Thoracic aorta (tissue), 2 donors: ENCODE measurements around the gene EVA1A. TPM values are rescaled to one million over a fixed set of nuclear protein-coding genes. Genes with fewer than 3 reads are reported as not detected.

ENCODE experiments used
- ATAC-seq: fragments of 150-250 bp; one replicate; pipeline ENCODE4 v1.8.0; 2017; ENCODE audit warnings: low read depth; ENCODE audit not compliant: insufficient number of reproducible peaks, low FRiP score
- DNase-seq: peaks from one replicate; pipeline ENCODE4 v3.0.0-alpha.2; 2020; ENCODE audit warnings: low spot score
- H3K27ac ChIP-seq, 2 donors: fragments of 200-600 bp; sonication (generic); 1 replicate in 1 of 2; 2 replicates in 1 of 2; pipeline ENCODE4 v1.5.1; 2016; ENCODE audit warnings: mild to moderate bottlenecking in 2 of 2, moderate library complexity in 2 of 2
- H3K27me3 ChIP-seq: fragments of 200-600 bp; sonication (generic); replicated peaks from 2 replicates; pipeline ENCODE4 v1.6.0; 2016; ENCODE audit warnings: mild to moderate bottlenecking; ENCODE audit not compliant: insufficient read depth
- H3K36me3 ChIP-seq: fragments of 200-600 bp; sonication (generic); one replicate; pipeline ENCODE4 v1.5.1; 2016
- H3K4me1 ChIP-seq, 2 donors: fragments of 200-600 bp; sonication (generic); 1 replicate in 1 of 2; 2 replicates in 1 of 2; pipeline versions ENCODE4 v1.5.1 to v1.6.0; 2016; ENCODE audit warnings: low read depth in 2 of 2, mild to moderate bottlenecking in 1 of 2; ENCODE audit not compliant: control insufficient read depth in 1 of 2
- H3K4me3 ChIP-seq: fragments of 200-600 bp; sonication (generic); 2 replicates; pipeline ENCODE4 v1.5.1; 2016; ENCODE audit warnings: mild to moderate bottlenecking
- H3K9me3 ChIP-seq: fragments of 200-600 bp; sonication (generic); 2 replicates; pipeline ENCODE4 v1.5.1; 2016
- CTCF ChIP-seq: fragments of 200-600 bp; sonication (generic); IDR thresholded peaks from one replicate; pipeline ENCODE4 v1.5.1; 2019; ENCODE audit warnings: antibody characterized with exemption
- total RNA-seq, 2 donors: library from RNA; depleted of rRNA; stranded (reverse); fragments of >200 nt; gene quantifications; one replicate each; pipeline versions ENCODE4 v1.1.0 to v1.2.3, GENCODE V29; 2016

Gene EVA1A
- total RNA-seq, 2 donors from 2014 or later, result 1.1 TPM; not detected in 1

- Histone ChIP-seq H3K9me3 (no peaks in the 10 kb centered on the region), H3K27me3 (no peaks in the 10 kb centered on the region), H3K4me3 (no peak overlapping the region), H3K36me3 (no peaks in the 10 kb centered on the region), H3K4me1 (no peaks in the 10 kb centered on the region), H3K27ac (no peak overlapping the region)
- TF ChIP-seq CTCF, result no peak
- DNase-seq (no peak), ATAC-seq (no peak)
These were observed 40.9 kb downstream of the EVA1A start for GRCh38 chr2:75519843-75520242.

- Histone ChIP-seq H3K27me3 (no peaks in the 10 kb centered on the region), H3K4me3 (no peak overlapping the region), H3K27ac (no peak overlapping the region), H3K9me3 (no peaks in the 10 kb centered on the region), H3K36me3 (no peaks in the 10 kb centered on the region), H3K4me1 (no peaks in the 10 kb centered on the region)
- TF ChIP-seq CTCF, result no peak
- ATAC-seq, result no peak
- no peak for DNase-seq
These were observed 41.9 kb downstream of the EVA1A start for GRCh38 chr2:75518638-75519465.

- Histone ChIP-seq H3K9me3 (no peaks in the 10 kb centered on the region), H3K36me3 (no peaks in the 10 kb centered on the region), H3K4me1 (no peaks in the 10 kb centered on the region), H3K27me3 (no peaks in the 10 kb centered on the region), H3K4me3 (no peak overlapping the region), H3K27ac (no peak overlapping the region)
- ATAC-seq (no peak), DNase-seq (no peak)
- TF ChIP-seq CTCF, result no peak
These were observed 43.0 kb downstream of the EVA1A start for GRCh38 chr2:75517547-75518230.

GRCh38 chr2:75516378-75517360 is 44.1 kb downstream of the EVA1A start:
- DNase-seq (no peak), ATAC-seq (no peak)
- Histone ChIP-seq H3K36me3 (no peaks in the 10 kb centered on the region), H3K9me3 (no peaks in the 10 kb centered on the region), H3K27ac (no peak overlapping the region), H3K4me1 (no peaks in the 10 kb centered on the region), H3K27me3 (no peaks in the 10 kb centered on the region), H3K4me3 (no peak overlapping the region)
- TF ChIP-seq CTCF, result no peak
